G401.6 (cell line): Measurements from ENCODE around the gene HELZ2.
"Not testable (repeated sequence)": the region's sequence is repeated elsewhere in the genome, so short reads cannot be mapped to it uniquely, and the experiment has no call there.

ENCODE experiments used
- FAIRE-seq: peaks from 2 replicates; lab custom pipeline; 2012; peaks lifted over from hg19 to GRCh38; lab: Jason Lieb, UNC

The HELZ2 gene

DNA sequence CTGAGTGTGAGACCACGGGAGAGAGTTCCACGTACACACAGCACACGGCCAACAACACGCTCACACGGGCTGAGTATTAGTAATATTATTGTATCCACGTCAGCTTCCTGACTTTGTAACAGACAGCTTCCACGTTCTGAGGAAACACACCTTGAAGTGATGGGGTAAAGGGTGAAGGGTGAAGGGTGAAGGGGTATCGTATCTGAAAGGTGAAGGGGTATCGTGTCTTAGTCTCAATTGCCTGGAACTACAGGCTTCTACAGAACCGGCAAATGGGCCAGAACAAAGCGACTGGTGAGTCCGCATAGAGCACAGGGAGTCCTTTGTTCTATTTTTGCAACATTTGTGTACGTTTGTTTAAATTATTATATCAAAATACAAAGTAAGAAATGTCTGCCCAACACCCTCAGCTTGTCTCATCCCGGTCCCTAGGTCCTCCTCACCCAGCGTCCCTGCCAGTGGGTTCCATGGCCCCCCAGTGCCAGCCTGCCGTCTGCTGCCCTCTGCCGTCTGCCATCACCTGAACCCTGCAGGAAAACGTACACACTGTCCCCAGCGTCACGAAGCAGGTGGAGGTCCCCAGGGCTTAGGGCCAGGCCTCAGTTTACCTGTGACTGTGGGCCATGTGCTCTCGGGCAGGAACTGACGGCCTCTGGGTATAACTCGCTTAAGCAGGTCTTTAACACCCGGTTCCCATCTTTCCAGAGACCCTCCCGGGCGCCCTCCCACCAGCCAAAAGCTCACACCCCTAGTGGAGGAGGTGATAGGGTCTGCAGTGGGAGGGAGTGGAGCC is 4.4 kb upstream of the HELZ2 start:
- no peak for FAIRE-seq

DNA sequence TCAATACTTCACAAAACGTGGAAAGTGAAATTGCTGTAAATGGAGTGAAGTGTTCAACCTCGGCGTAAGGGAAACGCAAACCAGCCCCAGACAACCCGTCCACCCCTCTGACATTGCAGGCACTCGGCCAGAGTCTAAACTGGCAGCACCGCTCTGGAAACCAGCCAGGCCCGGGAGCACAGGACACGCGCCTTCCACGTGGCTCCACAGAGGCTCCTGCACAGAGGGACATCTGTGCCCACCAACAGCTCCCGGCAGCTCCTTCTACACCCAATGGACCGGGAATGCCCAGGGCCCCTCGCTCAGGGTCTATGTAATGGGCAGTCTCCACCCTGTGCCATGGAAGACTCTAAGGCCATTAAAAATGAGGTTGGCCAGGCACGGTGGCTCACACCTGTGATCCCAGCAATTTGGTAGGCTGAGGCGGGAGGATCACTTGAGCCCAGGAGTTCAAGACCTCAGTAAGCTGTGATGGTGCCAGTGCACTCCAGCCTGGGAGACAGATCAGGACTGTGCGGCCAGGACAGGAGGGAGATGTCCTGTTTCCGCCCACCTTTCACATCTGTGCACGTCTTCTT is 3.4 kb upstream of the HELZ2 start:
- no peak for FAIRE-seq

DNA sequence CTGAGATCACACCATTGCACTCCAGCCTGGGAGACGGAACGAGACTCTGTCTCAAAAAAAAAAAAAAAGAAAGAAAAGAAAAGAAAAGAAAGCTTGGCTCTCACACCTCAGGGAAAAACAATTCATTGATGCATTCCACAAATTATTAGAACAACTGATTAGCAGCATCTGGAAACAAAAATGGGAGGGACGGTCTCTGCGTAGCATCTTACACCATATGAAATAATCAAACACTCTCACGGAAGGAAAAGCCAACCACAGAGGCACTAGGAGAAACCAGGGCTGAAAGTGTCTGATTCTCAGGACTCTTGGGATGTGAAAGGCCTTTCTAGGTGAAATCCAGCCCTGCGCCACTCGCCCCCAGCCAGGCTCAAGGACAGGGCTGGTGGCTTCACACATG is 2.3 kb upstream of the HELZ2 start:
- FAIRE-seq: no peak

DNA sequence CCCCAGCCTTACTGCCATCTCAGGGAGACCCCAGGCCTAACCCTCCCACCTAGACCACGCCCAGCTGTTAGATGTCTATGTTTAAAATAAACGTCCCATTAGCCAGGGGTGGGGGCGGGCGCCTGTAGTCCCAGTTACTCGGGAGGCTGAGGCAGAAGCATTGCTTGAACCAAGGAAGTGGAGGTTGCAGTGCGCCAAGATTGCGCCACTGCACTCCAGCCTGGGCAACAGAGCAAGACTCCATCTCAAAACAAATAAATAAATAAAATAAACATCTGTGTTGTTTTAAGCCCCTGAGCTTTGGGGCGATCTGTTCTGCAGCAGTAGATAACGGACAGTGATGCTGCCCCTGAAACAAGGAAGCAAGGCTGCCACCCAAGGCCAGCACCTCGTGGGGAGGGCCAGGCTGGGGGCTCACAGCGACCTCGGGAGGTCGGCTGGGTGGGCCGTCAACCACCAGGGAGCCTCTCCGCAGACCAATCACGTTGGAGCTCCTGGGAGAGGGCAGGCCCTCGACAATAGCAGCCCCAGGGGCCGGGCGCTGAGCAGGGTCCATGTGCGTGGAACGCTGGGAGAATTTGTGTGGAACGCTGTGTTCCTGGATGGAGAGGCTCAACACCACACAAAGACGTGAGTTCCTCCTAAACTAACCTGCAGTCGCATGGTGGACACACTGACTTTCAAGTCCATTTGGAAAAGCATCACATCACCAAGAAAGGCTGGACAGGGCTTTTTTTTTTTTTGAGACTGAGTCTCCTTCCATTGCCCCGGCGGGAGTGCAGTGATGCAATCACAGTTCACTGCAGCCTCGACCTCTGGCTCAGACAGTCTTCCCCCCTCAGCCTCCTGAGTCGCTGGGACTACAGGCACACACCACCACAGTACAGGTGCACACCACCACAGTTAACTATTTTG is 1.0 kb upstream of the HELZ2 start:
- FAIRE-seq: no peak

DNA sequence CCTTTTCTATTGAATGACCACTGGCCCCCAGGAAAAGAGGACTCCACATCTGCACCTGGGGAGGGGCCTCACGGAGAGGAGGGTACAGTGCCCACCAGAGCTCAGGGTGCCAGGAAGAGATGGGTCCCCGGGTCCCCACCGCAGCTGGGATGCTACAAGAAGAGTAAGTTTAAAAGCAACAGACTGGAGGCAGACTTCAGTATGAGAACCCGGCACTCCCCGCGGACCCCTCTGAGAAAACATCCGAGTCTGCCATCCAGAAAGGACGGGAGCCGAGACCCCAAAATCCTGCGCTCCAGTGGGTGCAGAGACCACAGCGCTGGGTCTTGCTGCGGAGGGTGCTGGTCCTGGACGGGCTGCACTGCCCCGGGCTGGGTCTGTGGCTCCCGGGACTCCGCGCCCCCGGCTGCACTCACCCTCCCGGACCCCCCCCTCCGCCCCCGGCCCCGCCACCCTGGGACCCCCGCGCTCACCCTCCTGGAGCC is 350 bp downstream of the HELZ2 start:
- no peak for FAIRE-seq

DNA sequence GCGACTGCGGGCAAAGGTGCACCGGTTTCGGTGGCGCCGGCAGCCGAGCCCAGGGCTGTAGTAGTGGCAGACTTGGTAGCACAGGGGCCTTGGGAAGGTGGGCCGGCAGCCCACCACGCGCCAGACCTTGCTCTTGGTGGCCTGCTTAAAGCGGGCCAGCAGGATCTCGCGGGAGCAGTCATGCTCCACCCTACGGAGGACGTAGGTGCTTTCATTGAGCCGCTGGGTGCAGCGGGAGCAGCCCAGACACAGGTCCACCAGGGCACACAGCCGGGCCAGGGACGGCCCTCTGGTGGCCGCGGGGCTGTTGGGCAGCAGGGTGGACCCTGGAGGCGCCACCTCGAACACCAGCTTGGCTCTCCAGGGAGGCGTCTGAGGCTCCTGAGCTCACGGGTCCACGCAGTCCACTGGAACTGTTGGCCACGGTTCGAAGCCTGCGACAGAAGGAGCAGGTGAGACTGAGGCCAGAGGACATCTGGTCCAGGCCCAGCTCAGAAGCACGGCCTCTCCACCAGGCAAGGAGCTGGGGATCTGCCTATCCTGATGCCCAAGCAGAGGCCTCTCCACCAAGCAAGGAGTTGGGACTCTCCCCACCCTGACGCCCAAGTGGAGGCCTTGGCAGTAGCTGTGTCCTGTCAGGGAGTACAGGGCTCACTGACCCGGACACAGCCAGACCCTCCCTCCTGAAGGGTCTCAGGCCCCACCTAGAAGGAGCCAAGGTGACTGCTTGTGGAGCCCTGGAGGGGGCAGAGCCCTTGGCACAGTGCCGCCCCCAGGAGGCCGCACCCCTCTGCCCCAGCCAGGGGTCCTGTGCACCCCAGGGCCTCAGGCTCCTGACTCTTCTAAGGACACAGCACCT is 1.0 kb downstream of the HELZ2 start:
- no peak for FAIRE-seq

DNA sequence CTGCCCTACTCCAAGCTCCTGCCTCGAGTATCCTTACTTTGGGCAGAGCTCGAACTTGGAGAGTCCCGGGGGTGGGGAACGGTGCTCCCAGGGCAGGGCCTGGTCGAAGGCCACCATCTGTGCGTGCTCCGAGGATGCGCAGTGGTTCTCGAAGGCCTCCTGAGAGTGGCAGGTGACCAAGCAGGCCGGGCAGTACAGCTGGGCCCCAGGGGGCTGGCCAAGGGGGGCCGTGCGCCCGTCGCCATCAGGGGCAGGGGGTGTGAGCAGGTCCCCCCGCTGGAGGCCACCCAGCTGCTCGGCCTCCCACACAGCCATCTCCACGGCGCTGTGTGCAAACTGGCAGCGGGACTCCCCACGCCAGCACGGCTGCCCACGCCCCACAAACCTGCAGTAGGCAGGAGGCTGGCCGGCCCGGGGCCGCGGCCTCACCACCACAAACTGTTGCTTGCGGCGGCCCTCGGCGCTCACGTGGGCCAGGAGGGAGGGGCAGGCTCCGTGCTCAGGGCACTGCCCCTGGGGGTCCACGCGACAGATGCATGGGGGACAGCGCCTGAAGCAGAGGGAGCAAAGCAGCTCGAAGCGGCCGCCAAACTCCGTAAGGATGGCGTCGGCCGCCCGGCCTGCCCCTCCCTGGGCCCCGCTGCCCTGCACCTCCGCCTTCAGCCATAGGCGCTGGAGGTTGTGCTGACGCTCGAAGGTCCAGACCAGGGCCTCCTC is 1.8 kb downstream of the HELZ2 start:
- FAIRE-seq: no peak

DNA sequence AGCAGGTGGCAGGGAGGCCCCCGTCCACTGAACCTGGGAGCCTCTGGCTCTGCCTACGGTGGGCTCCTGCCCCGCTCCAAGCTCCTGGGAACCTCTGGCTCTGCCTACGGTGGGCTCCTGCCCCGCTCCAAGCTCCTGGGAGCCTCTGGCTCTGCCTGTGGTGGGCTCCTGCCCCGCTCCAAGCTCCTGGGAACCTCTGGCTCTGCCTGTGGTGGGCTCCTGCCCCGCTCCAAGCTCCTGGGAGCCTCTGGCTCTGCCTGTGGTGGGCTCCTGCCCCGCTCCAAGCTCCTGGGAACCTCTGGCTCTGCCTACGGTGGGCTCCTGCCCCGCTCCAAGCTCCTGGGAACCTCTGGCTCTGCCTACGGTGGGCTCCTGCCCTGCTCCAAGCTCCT is 3.0 kb downstream of the HELZ2 start:
- not testable (repeated sequence) for FAIRE-seq

DNA sequence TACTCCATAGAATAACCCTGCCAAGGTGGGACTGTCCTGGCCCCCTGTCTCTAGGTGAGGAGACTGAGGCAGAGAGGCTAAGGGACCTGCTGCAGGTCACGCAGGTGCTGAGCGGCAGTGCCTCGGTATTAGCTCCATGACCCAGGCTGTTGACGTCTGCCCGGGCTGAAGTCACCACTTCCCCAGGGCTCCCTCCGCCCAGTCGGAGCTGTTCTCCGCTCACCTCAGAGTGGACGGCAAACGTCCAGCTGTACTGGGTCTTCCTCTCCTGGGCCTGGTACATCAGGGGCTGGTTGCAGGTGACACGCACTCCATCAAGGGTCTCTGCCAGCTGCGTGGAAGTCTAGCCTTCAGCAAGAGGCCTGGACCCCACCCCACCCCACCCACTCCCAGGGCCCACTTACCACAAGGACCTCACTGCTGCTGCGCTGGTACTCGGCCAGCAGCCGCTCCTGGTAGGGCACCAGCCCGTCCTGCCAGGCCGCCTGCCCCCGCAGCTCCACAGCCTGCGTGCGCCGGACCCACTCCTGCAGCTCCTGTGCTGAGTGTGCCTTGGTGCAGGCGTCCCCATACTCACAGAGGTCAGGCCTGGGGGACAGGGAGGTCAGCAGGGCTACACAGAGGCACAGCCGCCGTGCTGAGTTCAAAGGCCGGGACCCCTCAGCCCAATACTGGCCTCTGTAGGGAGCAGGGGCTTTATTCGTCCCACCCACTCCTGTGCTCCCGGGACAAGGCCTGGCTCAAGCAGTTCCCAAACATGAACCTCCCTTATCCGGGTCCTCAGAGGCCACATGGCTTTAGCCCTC is 3.6 kb downstream of the HELZ2 start:
- FAIRE-seq: no peak

DNA sequence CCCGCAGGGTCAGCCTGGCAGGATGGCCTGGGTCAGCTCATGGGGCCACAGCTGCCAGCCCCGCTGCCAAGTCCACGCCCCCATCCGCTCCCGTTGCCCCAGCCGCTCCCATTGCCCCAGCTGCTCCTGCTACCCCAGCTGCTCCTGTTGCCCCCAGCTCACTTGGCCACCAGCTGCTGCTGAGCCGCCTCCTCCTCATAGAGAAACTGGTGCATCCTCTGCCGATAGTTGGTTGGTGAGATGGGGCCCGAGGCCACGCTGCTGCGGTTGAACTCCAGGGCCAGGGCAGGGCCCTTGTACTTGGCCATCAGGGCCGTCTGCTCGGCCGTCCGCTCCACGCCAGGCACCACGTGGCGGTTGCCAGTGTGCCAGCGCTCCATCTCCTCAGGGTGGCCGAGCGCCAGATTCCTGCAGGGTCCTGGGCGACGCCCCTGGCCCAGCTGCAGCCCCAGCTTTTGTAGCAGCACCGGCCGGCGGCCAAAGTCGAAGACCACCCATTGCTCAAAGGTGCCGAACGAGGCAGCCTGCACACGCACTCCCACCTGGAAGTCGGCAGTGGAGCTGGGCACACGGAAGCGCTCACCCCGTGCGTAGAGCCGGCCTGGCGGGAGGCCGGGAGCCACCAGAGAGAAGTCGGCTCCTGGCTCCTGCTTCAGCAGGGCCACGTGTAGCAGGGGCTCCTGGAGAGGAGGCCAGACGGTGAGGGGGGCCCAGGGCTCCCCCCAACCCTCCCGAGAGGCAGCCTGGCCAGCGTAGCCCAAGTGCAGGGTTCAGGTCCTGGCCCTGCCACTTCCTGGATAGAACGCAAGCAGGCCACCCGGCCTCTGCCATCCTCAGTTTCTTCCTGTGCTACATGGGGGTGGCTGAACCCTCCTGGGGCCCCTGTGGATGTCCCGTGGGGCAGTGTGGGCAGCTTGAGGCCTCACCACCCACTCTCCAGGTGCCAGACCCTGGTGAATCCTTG is 4.8 kb downstream of the HELZ2 start:
- no peak for FAIRE-seq

DNA sequence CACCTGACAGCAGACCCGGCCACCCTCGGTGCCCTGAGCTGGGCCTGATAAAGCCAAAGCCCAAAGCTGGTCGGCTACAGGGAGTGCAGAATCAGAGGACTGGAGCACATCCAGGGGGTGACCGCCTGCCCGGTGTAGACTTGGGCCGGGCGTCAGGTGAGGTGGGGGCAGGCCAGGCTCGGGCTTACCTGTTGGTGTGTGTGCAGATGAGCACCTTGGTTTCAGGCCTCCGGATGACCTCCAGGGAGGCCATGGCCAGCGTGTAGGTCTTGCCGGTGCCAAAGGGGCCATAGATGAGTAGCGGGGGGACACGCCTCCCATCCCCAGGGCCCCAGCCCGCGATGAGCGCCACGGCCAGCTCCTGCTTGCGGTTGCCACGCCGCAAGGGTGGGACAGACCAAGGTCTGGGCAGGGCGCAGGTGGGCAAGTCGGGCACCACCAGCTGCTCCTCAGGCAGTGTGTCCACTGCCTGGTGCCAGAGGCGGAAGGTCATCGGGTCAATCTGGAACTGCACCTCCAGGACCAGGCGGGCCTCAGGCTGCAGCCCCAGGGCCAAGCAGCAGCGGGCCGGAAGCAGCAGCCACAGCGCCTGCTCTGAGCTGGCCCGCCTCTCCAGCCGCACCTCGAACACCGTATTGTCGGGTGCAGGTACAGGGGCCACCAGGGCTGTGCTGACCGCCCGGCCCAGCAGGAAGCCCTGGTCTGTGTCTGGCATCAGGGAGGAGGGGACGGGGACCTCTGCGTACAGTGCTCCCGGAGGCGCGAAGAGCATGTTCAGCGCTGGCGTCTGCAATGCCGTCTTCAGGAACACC is 5.7 kb downstream of the HELZ2 start:
- FAIRE-seq: no peak

DNA sequence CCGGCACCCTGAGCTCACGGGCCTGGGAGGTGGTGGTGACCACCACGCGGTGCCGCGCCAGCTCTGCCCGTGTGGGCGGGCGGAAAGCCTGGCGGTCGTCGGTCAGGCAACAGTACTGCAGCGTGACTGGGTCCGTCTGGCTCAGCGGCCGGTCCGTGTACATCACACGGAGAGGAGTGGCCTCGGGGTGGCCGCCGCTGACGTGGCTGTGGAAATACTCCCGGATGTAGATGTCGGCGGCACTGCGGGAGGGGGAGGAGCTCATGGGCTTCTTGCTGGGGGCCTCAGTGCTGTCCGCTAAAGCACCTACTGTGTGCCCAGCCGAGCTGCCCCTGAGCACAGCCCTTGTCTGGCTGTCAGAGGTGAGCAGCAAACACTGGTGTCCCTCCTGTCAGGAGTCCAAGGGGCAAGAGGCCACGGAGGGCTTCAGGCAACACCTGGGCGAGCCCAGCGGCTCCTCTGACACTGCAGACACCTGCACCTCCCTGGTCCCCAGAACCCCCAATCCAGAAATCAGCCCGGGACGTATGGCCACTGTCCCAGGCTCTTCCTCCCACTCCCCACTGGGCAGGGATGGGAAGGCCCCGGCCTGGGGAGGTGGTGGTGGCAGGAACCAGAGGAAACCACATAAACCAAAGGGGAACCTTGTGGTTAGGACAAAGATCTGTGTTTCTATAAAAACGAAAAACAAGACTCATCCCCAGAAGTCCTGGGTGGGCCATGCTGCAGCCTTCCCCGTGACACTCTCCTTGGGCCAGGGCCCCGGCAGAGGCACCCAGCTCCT is 6.5 kb downstream of the HELZ2 start:
- no peak for FAIRE-seq

DNA sequence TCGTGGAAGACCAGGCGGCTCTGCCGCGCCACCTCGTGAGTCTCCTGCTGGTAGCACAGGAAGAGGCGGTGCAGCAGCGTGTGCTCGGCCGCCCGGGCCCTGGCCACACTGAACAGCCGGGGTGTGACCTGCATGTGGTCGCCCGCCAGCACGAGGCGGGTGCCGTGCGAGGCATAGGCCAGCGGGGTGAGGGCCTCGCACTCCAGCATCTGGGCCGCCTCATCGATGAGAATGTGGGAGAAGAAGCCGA is 7.0 kb downstream of the HELZ2 start:
- FAIRE-seq: no peak

DNA sequence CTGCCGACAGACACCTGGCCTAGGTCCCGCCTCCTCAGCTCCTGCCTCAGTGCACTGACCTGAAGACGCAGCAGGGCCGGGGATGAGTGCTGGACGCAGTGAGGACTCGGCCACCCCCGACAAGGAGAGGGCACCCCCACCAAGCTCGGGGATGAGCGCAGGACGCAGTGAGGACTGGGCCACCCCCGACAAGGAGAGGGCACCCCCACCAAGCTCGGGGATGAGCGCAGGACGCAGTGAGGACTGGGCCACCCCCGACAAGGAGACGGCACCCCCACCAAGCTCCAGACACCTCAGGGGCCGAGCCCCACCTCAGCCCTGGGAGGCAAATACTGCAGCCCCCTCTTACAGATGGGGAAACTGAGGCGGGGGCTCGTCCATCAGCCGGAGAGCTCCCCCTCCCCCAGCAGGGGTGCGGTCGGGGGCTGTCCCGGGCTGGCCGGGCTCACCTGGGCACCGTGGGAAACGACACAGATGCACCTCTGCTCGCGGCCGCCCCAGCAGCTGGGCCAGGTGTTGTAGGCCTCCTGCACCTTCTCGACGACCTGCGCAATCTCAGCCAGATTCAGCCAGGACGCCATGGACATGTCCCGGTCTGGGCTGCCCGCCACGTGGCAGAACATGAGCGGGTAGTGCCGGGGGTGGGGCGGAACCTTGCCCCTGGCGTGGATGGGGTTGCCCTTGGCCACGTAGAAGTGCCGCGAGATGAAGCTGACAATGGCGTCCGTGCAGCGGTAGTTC is 7.5 kb downstream of the HELZ2 start:
- FAIRE-seq: no peak

DNA sequence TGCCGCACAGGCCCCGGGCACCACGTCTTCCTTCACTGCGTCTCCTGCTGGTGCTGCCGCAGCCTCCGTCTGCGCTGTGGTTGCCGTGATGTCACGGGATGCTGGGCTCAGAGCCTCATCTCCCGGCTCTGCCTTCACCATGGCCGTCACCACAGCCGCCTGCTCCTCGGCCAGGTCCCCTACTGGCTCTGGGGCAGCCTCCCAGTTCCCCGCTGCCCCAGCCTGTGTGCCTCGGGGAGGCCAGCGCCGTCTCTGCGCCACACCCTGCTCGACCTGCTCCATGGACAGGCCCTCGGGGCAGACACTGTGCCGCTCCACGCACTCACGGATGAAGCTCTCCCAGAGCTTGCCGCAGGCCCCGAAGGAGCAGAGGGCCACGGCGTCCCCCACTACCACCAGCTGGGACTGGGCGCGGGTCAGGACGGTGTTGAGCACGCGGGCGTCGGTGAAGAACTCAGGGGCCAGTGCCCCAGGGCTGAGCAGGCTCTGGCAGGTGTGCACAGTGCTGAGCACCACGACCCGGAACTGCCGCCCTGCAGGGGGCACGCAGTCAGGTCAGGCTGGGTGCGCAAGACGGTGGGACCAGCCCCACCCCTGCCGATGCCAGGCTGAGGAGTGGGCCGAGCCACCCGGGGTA is 8.2 kb downstream of the HELZ2 start:
- no peak for FAIRE-seq

DNA sequence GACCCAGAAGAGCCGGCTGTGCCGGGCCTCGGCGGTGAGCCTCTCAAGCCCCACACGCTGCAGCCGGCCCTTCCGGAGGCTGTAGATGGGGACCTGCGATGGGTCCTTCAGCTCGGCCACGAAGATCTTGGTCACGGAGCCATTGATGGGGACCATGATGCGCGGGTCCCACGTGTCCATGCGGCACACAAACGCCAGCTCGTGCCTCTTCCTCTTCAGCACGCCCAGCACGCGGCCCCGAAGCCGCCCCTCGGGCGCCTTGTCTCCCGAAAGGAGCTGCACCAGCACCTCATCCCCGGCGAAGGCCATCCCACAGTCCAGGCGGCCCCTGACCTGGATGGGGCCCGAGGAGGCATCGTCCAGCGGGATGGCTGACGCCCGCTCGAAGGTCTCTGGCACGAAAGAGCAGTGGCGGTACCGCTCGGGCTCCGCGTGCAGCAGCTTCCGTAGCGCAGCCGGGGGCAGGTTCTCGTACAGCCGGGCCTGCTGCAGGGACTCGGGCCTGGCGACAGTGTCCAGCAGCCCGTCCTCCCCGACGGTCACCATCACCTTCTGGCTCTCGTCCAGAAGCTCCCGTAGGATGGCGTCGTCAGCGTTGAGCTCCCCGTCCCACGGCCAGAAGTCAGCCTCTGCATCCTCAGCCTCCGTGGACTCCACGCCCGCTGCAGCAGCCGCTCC is 8.9 kb downstream of the HELZ2 start:
- no peak for FAIRE-seq
